Sigmoid colon (tissue), 4 donors: ENCODE data around the gene ERVH48-1.

Experiments used
- EP300 ChIP-seq, 4 donors: sonication (generic); formaldehyde crosslinking; IDR thresholded peaks; one replicate each; pipeline ENCODE4 v1.6.1; 2017; ENCODE audit warnings: antibody characterized with exemption in 4 of 4
- POLR2A ChIP-seq, 2 donors: fragments of 450-650 bp; IDR thresholded peaks; one replicate each; pipeline ENCODE4 v1.6.1; 2016; ENCODE audit warnings: antibody characterized with exemption in 2 of 2, mild to moderate bottlenecking in 2 of 2, moderate library complexity in 2 of 2
- POLR2AphosphoS5 ChIP-seq, 4 donors: sonication (generic); formaldehyde crosslinking; IDR thresholded peaks; one replicate each; pipeline ENCODE4 v1.6.1; 2017; ENCODE audit warnings: antibody characterized with exemption in 4 of 4
- TF ChIP-seq, protein P1 (sequence below), 4 experiments: fragments of 450-650 bp in 3 of 4; fragments of 200-600 bp in 1 of 4; IDR thresholded peaks; one replicate each; pipeline ENCODE4 v1.5.1; 2016 to 2019; ENCODE audit warnings: antibody characterized with exemption in 4 of 4, mild to moderate bottlenecking in 3 of 4, moderate library complexity in 2 of 4

DNA sequence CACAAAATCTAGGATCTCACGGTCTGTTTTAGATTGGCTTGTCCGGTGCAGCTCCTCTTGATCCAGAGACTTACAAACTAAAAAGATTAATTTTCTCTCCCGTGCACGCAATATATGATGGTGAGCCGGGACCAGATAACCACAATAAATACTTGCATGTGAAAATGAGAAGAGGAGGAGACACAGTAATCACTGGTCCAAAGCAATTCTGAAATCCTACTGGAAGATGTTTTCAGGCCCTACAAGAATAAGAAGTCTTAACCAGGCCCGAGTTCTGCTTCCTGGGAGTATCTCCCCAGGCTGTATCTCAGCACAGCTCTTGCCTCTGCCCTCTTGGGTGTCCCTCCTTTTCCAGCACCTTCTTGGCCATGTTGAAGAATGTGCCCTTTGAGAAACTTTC is 45.1 kb downstream of the ERVH48-1 start:
- TF ChIP-seq, protein P1, sequence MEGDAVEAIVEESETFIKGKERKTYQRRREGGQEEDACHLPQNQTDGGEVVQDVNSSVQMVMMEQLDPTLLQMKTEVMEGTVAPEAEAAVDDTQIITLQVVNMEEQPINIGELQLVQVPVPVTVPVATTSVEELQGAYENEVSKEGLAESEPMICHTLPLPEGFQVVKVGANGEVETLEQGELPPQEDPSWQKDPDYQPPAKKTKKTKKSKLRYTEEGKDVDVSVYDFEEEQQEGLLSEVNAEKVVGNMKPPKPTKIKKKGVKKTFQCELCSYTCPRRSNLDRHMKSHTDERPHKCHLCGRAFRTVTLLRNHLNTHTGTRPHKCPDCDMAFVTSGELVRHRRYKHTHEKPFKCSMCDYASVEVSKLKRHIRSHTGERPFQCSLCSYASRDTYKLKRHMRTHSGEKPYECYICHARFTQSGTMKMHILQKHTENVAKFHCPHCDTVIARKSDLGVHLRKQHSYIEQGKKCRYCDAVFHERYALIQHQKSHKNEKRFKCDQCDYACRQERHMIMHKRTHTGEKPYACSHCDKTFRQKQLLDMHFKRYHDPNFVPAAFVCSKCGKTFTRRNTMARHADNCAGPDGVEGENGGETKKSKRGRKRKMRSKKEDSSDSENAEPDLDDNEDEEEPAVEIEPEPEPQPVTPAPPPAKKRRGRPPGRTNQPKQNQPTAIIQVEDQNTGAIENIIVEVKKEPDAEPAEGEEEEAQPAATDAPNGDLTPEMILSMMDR (IDR thresholded peaks at IDR 0.05), result no peak
- no peak for TF ChIP-seq POLR2AphosphoS5 (IDR thresholded peaks at IDR 0.05)
- TF ChIP-seq POLR2A (IDR thresholded peaks at IDR 0.05), result no peak
- TF ChIP-seq EP300 (IDR thresholded peaks at IDR 0.05), result no peak
